Measurements from ENCODE around the gene IRF4.
"Not testable (repeated sequence)": the region's sequence is repeated elsewhere in the genome, so short reads cannot be mapped to it uniquely, and the experiment has no call there.

DNA sequence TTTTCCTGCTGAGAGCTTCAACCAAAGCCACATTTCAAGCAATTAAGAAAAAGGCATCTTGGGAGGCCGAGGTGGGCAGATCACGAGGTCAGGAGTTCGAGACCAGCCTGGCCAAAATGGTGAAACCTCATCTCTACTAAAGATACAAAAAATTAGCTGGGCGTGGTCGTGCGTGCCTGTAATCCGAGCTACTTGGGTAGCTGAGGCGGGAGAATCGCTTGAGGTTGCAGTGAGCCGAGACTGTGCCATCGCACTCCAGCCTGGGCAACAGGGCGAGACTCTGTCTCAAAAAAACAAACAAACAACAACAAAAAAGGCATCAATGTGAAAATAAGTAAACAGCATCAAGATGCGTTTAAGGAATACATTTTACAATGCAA is 13.9 kb upstream of the IRF4 start:
- not testable (repeated sequence) for TF ChIP-seq ZFP3 (CRISPR knock-in tag; IDR thresholded peaks at IDR 0.05); SNAI2 (CRISPR knock-in tag; IDR thresholded peaks at IDR 0.05); RARB (CRISPR knock-in tag; IDR thresholded peaks at IDR 0.05); ISL1 (CRISPR knock-in tag; IDR thresholded peaks at IDR 0.05); CSRNP3 (CRISPR knock-in tag; IDR thresholded peaks at IDR 0.05); ZFP30 (CRISPR knock-in tag; IDR thresholded peaks at IDR 0.05); POU6F1 (CRISPR knock-in tag; IDR thresholded peaks at IDR 0.05; ENCODE audit: borderline replicate concordance, low read depth)
- TF ChIP-seq, protein P1, sequence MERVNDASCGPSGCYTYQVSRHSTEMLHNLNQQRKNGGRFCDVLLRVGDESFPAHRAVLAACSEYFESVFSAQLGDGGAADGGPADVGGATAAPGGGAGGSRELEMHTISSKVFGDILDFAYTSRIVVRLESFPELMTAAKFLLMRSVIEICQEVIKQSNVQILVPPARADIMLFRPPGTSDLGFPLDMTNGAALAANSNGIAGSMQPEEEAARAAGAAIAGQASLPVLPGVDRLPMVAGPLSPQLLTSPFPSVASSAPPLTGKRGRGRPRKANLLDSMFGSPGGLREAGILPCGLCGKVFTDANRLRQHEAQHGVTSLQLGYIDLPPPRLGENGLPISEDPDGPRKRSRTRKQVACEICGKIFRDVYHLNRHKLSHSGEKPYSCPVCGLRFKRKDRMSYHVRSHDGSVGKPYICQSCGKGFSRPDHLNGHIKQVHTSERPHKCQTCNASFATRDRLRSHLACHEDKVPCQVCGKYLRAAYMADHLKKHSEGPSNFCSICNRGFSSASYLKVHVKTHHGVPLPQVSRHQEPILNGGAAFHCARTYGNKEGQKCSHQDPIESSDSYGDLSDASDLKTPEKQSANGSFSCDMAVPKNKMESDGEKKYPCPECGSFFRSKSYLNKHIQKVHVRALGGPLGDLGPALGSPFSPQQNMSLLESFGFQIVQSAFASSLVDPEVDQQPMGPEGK (CRISPR knock-in tag; IDR thresholded peaks at IDR 0.05; ENCODE audit: borderline replicate concordance), result not testable (repeated sequence)
- TF ChIP-seq, protein P2, sequence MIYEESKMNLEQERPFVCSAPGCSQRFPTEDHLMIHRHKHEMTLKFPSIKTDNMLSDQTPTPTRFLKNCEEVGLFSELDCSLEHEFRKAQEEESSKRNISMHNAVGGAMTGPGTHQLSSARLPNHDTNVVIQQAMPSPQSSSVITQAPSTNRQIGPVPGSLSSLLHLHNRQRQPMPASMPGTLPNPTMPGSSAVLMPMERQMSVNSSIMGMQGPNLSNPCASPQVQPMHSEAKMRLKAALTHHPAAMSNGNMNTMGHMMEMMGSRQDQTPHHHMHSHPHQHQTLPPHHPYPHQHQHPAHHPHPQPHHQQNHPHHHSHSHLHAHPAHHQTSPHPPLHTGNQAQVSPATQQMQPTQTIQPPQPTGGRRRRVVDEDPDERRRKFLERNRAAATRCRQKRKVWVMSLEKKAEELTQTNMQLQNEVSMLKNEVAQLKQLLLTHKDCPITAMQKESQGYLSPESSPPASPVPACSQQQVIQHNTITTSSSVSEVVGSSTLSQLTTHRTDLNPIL (CRISPR knock-in tag; IDR thresholded peaks at IDR 0.05; ENCODE audit: low read depth), result not testable (repeated sequence)

Measured in SK-N-SH treated with all-trans-retinoic acid at 6 μM for 48 hours (cell line).